Activated CD8-positive, alpha-beta T cell treated with anti-CD3 and anti-CD28 coated beads for 36 hours (primary cell): ENCODE results near the gene ATG4D. TPM values are rescaled to one million over a fixed set of nuclear protein-coding genes. Genes with fewer than 3 reads are reported as not detected.

Experiments
- ATAC-seq: fragments of 200-7000 bp; cut with Tn5 transposase; one replicate; pipeline ENCODE4 v1.10.0; 2021; ENCODE audit warnings: mild to moderate bottlenecking, moderate library complexity
- CTCF ChIA-PET: fragments of 350-600 bp; sonication (Branson Sonifier 250); formaldehyde crosslinking; loops from one replicate; lab custom pipeline; 2021; ENCODE audit warnings: antibody characterized with exemption; lab: Charles Lee
- POLR2A ChIA-PET: fragments of 350-600 bp; sonication (Branson Sonifier 250); formaldehyde crosslinking; loops from one replicate; lab custom pipeline; 2021; ENCODE audit warnings: antibody characterized with exemption; lab: Charles Lee
- DNase-seq: peaks from one replicate; pipeline ENCODE4 v3.0.0-alpha.2; 2020
- H3K27ac Mint-ChIP-seq: one replicate; pipeline ENCODE4 v1.8.0; 2021; ENCODE audit warnings: mild to moderate bottlenecking, mixed read lengths
- H3K27me3 Mint-ChIP-seq: one replicate; pipeline ENCODE4 v1.8.0; 2021; ENCODE audit warnings: mixed read lengths
- H3K36me3 Mint-ChIP-seq: one replicate; pipeline ENCODE4 v1.8.0; 2021; ENCODE audit warnings: low read depth, mixed read lengths
- H3K4me1 Mint-ChIP-seq: one replicate; pipeline ENCODE4 v1.8.0; 2021; ENCODE audit warnings: low read depth, mixed read lengths
- H3K4me3 Mint-ChIP-seq: one replicate; pipeline ENCODE4 v1.8.0; 2021; ENCODE audit warnings: mild to moderate bottlenecking, moderate library complexity, mixed read lengths
- H3K9me3 Mint-ChIP-seq: one replicate; pipeline ENCODE4 v1.8.0; 2021; ENCODE audit warnings: mixed read lengths
- CTCF ChIP-seq: fragments of 200-600 bp; IDR thresholded peaks from one replicate; pipeline ENCODE4 v1.8.0; 2022; ENCODE audit warnings: antibody characterized with exemption, mild to moderate bottlenecking
- intact Hi-C: fragments of 100-400 bp; cut with micrococcal nuclease; formaldehyde crosslinking; loops from one replicate; pipeline ENCODE4 v1.10.0; 2022
- total RNA-seq, 2 experiments: library from RNA; stranded (reverse); gene quantifications; one replicate each; pipeline ENCODE4 v1.2.3, GENCODE V29; 2021

Gene ATG4D
- total RNA-seq, 2 experiments from 2014 or later = 21.7 to 22.5 TPM

GRCh38 chr19:10583036-10583776 is 39.5 kb downstream of the ATG4D start:
- ATAC-seq (no peak), DNase-seq (no peak)
- H3K27me3 Mint-ChIP-seq = peaks cover 6% of the 10 kb centered on the region
- H3K9me3 Mint-ChIP-seq = no peaks in the 10 kb centered on the region
- peaks cover 13% of the 10 kb centered on the region for H3K4me1 Mint-ChIP-seq
- no peak for TF ChIP-seq CTCF
- no peaks in the 10 kb centered on the region for H3K36me3 Mint-ChIP-seq
- intact Hi-C loops = no loop called here
- H3K27ac Mint-ChIP-seq = no peak overlapping the region
- ChIA-PET CTCF (interaction anchor here (1.4 to 8.5 kb wide), 6 partner anchors 19 to 115 kb away, joined by 3 to 409 read pairs (median 34); partner anchors contain the start of gene QTRT1), POLR2A (interaction anchor here (1.0 to 3.9 kb wide), 2 partner anchors 61 to 67 kb away, joined by 3 to 24 read pairs; no protein-coding TSS in a partner anchor)
- no peak overlapping the region for H3K4me3 Mint-ChIP-seq

- ATAC-seq (no peak), DNase-seq (no peak)
- CTCF ChIA-PET = interaction anchor here (1.5 to 8.5 kb wide), 2 partner anchors 60 to 113 kb away, joined by 6 to 409 read pairs; no protein-coding TSS in a partner anchor
- POLR2A ChIA-PET = interaction anchor here (0.7 to 1.4 kb wide), 2 partner anchors 18 kb away, joined by 3 read pairs; no protein-coding TSS in a partner anchor
- TF ChIP-seq CTCF = no peak
- Mint-ChIP-seq H3K4me1 (peaks cover 7% of the 10 kb centered on the region), H3K27ac (no peak overlapping the region), H3K36me3 (no peaks in the 10 kb centered on the region), H3K27me3 (peaks cover 6% of the 10 kb centered on the region), H3K4me3 (no peak overlapping the region), H3K9me3 (no peaks in the 10 kb centered on the region)
- intact Hi-C loops = no loop called here
Measured at GRCh38 chr19:10586396-10586795, 42.7 kb downstream of the ATG4D start.

GRCh38 chr19:10587022-10587838 is 43.5 kb downstream of the ATG4D start, which contains the start of gene AP1M2:
AP1M2 (minus strand) TSS chr19:10587312; CDS start chr19:10587231, 81 bp downstream.
- Mint-ChIP-seq H3K4me3 (no peak within 1 kb of the TSS), H3K27me3 (peaks cover 6% of the 10 kb centered on the region), H3K27ac (no peak within 1 kb of the TSS), H3K36me3 (no peaks in the 10 kb centered on the region), H3K9me3 (no peaks in the 10 kb centered on the region), H3K4me1 (peaks cover 6% of the 10 kb centered on the region)
- no peak for ATAC-seq
- CTCF ChIA-PET = no interaction called here
- intact Hi-C loops = no loop called here
- POLR2A ChIA-PET = interaction anchor here (0.7 kb wide), 1 partner anchor 19 kb away, joined by 3 read pairs; no protein-coding TSS in a partner anchor
- no peak for DNase-seq
- no peak for TF ChIP-seq CTCF

- no peak for DNase-seq
- Mint-ChIP-seq H3K36me3 (no peaks in the 10 kb centered on the region), H3K27me3 (peaks cover 6% of the 10 kb centered on the region), H3K4me1 (peaks cover 6% of the 10 kb centered on the region), H3K9me3 (no peaks in the 10 kb centered on the region), H3K4me3 (no peak overlapping the region), H3K27ac (no peak overlapping the region)
- no peak for ATAC-seq
- intact Hi-C loops = no loop called here
- no peak for TF ChIP-seq CTCF
- ChIA-PET POLR2A (no interaction called here), CTCF (no interaction called here)
Measured at GRCh38 chr19:10587839-10588150, 44.1 kb downstream of the ATG4D start.
